K562 (cell line): Measurements from ENCODE around the gene ZFAND5. TPM values are rescaled to one million over a fixed set of nuclear protein-coding genes. Genes with fewer than 3 reads are reported as not detected.

ENCODE experiments used
- ATAC-seq: fragments of 200-7000 bp; cut with Tn5 transposase; 3 replicates; pipeline ENCODE4 v1.9.1; 2020; ENCODE audit warnings: moderate library complexity
- BruUV-seq: library from RNA; stranded (reverse); fragments of 400-500 nt; replicated peaks from 2 replicates; lab custom pipeline; 2021; lab: Mats Ljungman, UMichigan
- CTCF ChIA-PET: fragments of 300-600 bp; formaldehyde crosslinking; extraction: SDS; loops from one replicate; lab custom pipeline; 2021; ENCODE audit warnings: low intra/inter-chr PET ratio; lab: Yijun Ruan, JAX
- POLR2A ChIA-PET: fragments of 300-600, 350-650 bp; sonication (Branson Sonifier 250); formaldehyde crosslinking; extraction: SDS; loops from one replicate; lab custom pipeline; 2021; ENCODE audit warnings: antibody characterized with exemption, inconsistent platforms; lab: Yijun Ruan, JAX
- DNase-seq, 4 experiments: peaks; one replicate each; pipeline versions ENCODE4 v3.0.0 to v3.0.0-alpha.2; 2011 to 2018; ENCODE audit warnings: low spot score in 3 of 4, mixed read lengths in 3 of 4; ENCODE audit errors: extremely low read depth in 1 of 4
- FAIRE-seq: peaks from 2 replicates; lab custom pipeline; 2011; peaks lifted over from hg19 to GRCh38; lab: Jason Lieb, UNC
- H2AFZ ChIP-seq: 2 replicates; pipeline ENCODE4 v1.6.0; 2011; ENCODE audit warnings: low read depth, low read length, control low read depth, inconsistent platforms
- H3K27ac ChIP-seq: fragments of 200-600 bp; 3 replicates; pipeline ENCODE4 v1.8.0; 2011; ENCODE audit warnings: low read depth, mild to moderate bottlenecking, control low read depth, inconsistent platforms, low read length, moderate library complexity, mixed read lengths; ENCODE audit errors: extremely low read depth
- H3K27me3 ChIP-seq, 2 experiments: fragments of 300-600 bp in 1 of 2; 2 replicates in 1 of 2; 3 replicates in 1 of 2; pipeline versions ENCODE4 v1.6.0 to v1.8.0; 2011; ENCODE audit warnings: inconsistent platforms in 2 of 2, low read length in 2 of 2, mild to moderate bottlenecking in 1 of 2, mixed read lengths in 1 of 2, moderate library complexity in 1 of 2; ENCODE audit not compliant: control insufficient read depth in 2 of 2, insufficient read depth in 2 of 2
- H3K36me3 ChIP-seq: fragments of 300-600 bp; 3 replicates; pipeline ENCODE4 v1.8.0; 2011; ENCODE audit warnings: mild to moderate bottlenecking, low read length, inconsistent platforms; ENCODE audit not compliant: control insufficient read depth, insufficient read depth
- H3K4me1 ChIP-seq, 2 experiments: fragments of 200-600 bp in 1 of 2; replicated peaks in 1 of 2; 2 replicates in 1 of 2; 3 replicates in 1 of 2; pipeline versions ENCODE4 v1.5.1 to v1.8.0; 2011; ENCODE audit warnings: inconsistent platforms in 2 of 2, low read length in 2 of 2, mild to moderate bottlenecking in 1 of 2, mixed read lengths in 1 of 2, moderate library complexity in 1 of 2; ENCODE audit not compliant: control insufficient read depth in 2 of 2, insufficient read depth in 2 of 2
- H3K4me2 ChIP-seq: 2 replicates; pipeline ENCODE4 v1.6.1; 2011; ENCODE audit warnings: low read length, control low read depth, inconsistent platforms, mixed read lengths; ENCODE audit not compliant: insufficient read depth
- H3K4me3 ChIP-seq: fragments of 200-600 bp; sonication (generic), shearing (Covaris generic); 2 replicates; pipeline ENCODE4 v1.5.1; 2016; ENCODE audit warnings: control low read depth, inconsistent platforms
- H3K79me2 ChIP-seq: fragments of 200-600 bp; 3 replicates; pipeline ENCODE4 v1.8.0; 2011; ENCODE audit warnings: low read length, inconsistent platforms; ENCODE audit not compliant: control insufficient read depth, insufficient read depth
- H3K9ac ChIP-seq, 2 experiments: 2 replicates each; pipeline versions ENCODE4 v1.6.0 to v1.6.1; 2011; ENCODE audit warnings: low read depth in 2 of 2, low read length in 2 of 2, control low read depth in 1 of 2, inconsistent platforms in 1 of 2, mild to moderate bottlenecking in 1 of 2, mixed read lengths in 1 of 2; ENCODE audit not compliant: insufficient read depth in 1 of 2
- H3K9me1 ChIP-seq: one replicate; pipeline ENCODE4 v1.6.0; 2011; ENCODE audit warnings: inconsistent platforms, mild to moderate bottlenecking, low read length, moderate library complexity; ENCODE audit not compliant: control insufficient read depth, insufficient read depth
- H3K9me3 ChIP-seq: replicated peaks from 2 replicates; pipeline ENCODE4 v1.5.1; 2011; ENCODE audit warnings: low read depth, low read length, inconsistent platforms; ENCODE audit not compliant: control insufficient read depth, insufficient read depth
- H4K20me1 ChIP-seq: replicated peaks from 2 replicates; pipeline ENCODE4 v1.6.1; 2011; ENCODE audit warnings: low read length, inconsistent platforms, mixed read lengths; ENCODE audit not compliant: control insufficient read depth, insufficient read depth
- CSDE1 ChIP-seq, 2 experiments: fragments of 450-650 bp; IDR thresholded peaks; 2 replicates each; pipeline ENCODE4 v1.6.1; 2016; ENCODE audit warnings: mild to moderate bottlenecking in 1 of 2
- DDX20 ChIP-seq: fragments of 450-650 bp; IDR thresholded peaks from 2 replicates; pipeline ENCODE4 v1.6.1; 2016; ENCODE audit warnings: missing genetic modification characterization, low read depth, mild to moderate bottlenecking, missing compliant biosample characterization, moderate library complexity
- HNRNPK ChIP-seq: fragments of 200-400 bp; formaldehyde crosslinking; IDR thresholded peaks from one replicate; pipeline ENCODE4 v1.6.1; 2018; ENCODE audit warnings: mild to moderate bottlenecking, low read depth, low read length; ENCODE audit not compliant: poor library complexity, severe bottlenecking
- HNRNPUL1 ChIP-seq: fragments of 200-400 bp; formaldehyde crosslinking; IDR thresholded peaks from 2 replicates; pipeline ENCODE4 v1.6.1; 2017; ENCODE audit warnings: low read length
- IFI16 ChIP-seq: fragments of 250-450 bp; sonication (Bioruptor Pico); IDR thresholded peaks from 2 replicates; pipeline ENCODE4 v2.1.2; 2022; ENCODE audit warnings: mild to moderate bottlenecking, inconsistent platforms
- MYC ChIP-seq, 2 experiments: fragments of 250-450 bp in 1 of 2; sonication (Bioruptor Pico) in 1 of 2; IDR thresholded peaks; 2 replicates each; pipeline versions ENCODE4 v1.5.1 to v1.6.1; 2012 to 2021; ENCODE audit warnings: low read depth in 2 of 2, borderline replicate concordance in 1 of 2, improper control_type of control experiment in 1 of 2, low read length in 1 of 2, mild to moderate bottlenecking in 1 of 2, moderate library complexity in 1 of 2
- SMAD4 ChIP-seq: fragments of 250-450 bp; sonication (Bioruptor Pico); conservative IDR thresholded peaks from 2 replicates; pipeline ENCODE4 v1.8.0; 2021; ENCODE audit warnings: inconsistent platforms, mild to moderate bottlenecking, moderate library complexity
- SOX6 ChIP-seq: fragments of 450-650 bp; IDR thresholded peaks from 2 replicates; pipeline ENCODE4 v1.6.1; 2014; ENCODE audit warnings: mild to moderate bottlenecking
- THRAP3 ChIP-seq: fragments of 450-650 bp; IDR thresholded peaks from 2 replicates; pipeline ENCODE4 v1.6.1; 2016; ENCODE audit warnings: mild to moderate bottlenecking, inconsistent platforms, borderline replicate concordance
- ZNF316 ChIP-seq: fragments of 450-650 bp; IDR thresholded peaks from 2 replicates; pipeline ENCODE4 v1.6.1; 2016
- ZNF384 ChIP-seq: IDR thresholded peaks from 2 replicates; pipeline ENCODE4 v1.6.1; 2012; ENCODE audit warnings: low read depth, low read length, improper control_type of control experiment
- ZNF408 ChIP-seq: fragments of 250-450 bp; sonication (Bioruptor Pico); IDR thresholded peaks from 2 replicates; pipeline ENCODE4 v1.4.0; 2020; ENCODE audit warnings: low read depth, mild to moderate bottlenecking, moderate library complexity
- ZZZ3 ChIP-seq: fragments of 450-650 bp; IDR thresholded peaks from 2 replicates; pipeline ENCODE4 v1.6.1; 2016; ENCODE audit warnings: antibody characterized with exemption, mild to moderate bottlenecking, moderate library complexity
- WGBS: fragments of 100-300 bp; shearing (Covaris generic); methylation state at CpG from one replicate; pipeline ENCODE4 v1.1.6; 2016; ENCODE audit warnings: low coverage, mixed read lengths; ENCODE audit not compliant: insufficient coverage; ENCODE audit errors: missing lambda C conversion rate; 5-methylcytosine and 5-hydroxymethylcytosine counted together
- in situ Hi-C: fragments of 300-500 bp; cut with MboI; formaldehyde crosslinking; loops from 4 replicates; pipeline ENCODE4 v1.15.0; 2018; ENCODE audit warnings: inconsistent platforms, mixed read lengths
- intact Hi-C: fragments of 100-400 bp; cut with micrococcal nuclease; formaldehyde crosslinking; loops from 2 replicates; pipeline ENCODE4 v1.14.2; 2022
- polyA plus RNA-seq, 8 experiments: library from polyadenylated mRNA; depleted of rRNA in 4 of 8; stranded (reverse) in 5 of 8; unstranded in 3 of 8; fragments of >200 nt; fragmentation: Nextera tagmentation in 2 of 8; fragmentation: Illumina TruSeq in 1 of 8; extraction: Ambion mirVana in 2 of 8; extraction: Trizol in 1 of 8; gene quantifications; 2 replicates each; pipeline versions ENCODE4 v1.2.1 to v1.2.3, GENCODE V29; 2011 to 2014; ENCODE audit warnings: inconsistent platforms in 1 of 8, missing spikeins in 1 of 8
- total RNA-seq, 7 experiments: library from RNA; depleted of rRNA in 6 of 7; stranded (reverse); fragments of >200 nt in 6 of 7; fragmentation: Illumina TruSeq in 2 of 7; extraction: Trizol in 2 of 7; gene quantifications; 2 replicates each; pipeline versions ENCODE4 v1.2.1 to v1.2.3, GENCODE V29; 2011 to 2021; ENCODE audit warnings: low replicate concordance in 1 of 7

Gene ZFAND5
- total and polyA plus RNA-seq, 9 of the 15 experiments (the other 6 are each of a cell fraction or from before 2014, with no cell fraction given) = 12.7 to 64.2 (median 34.5) TPM

GRCh38 chr9:72315510-72316311 is 49.3 kb downstream of the ZFAND5 start:
- DNase-seq (no peak), FAIRE-seq (no peak), ATAC-seq (no peak)
- 2% methylated on average over 9 of the region's 10 CpGs for WGBS
- intact Hi-C loops (no loop called here), in situ Hi-C loops (no loop called here)
- Histone ChIP-seq H3K4me3 (no peak overlapping the region), H3K9ac (0 out of 4 replicates have a peak overlapping the region, but pooled peaks of 1 of the 2 experiments have one; percentile 9), H3K9me1 (no peaks in the 10 kb centered on the region), H3K27ac (no peak overlapping the region), H3K9me3 (no peaks in the 10 kb centered on the region), H3K4me1 (no peaks in the 10 kb centered on the region), H2AFZ (no peak overlapping the region), H4K20me1 (no peaks in the 10 kb centered on the region), H3K27me3 (peaks cover 0 to 5% of the 10 kb centered on the region in 2 experiments; a peak in 2 of 5 replicates), H3K36me3 (no peaks in the 10 kb centered on the region), H3K79me2 (no peaks in the 10 kb centered on the region), H3K4me2 (no peak overlapping the region)
- POLR2A ChIA-PET = interaction anchor here (0.5 to 1.0 kb wide), 4 partner anchors 10 to 72 kb away, joined by 3 to 5 read pairs (median 4); no protein-coding TSS in a partner anchor
- BruUV-seq = no TSS peak
- CTCF ChIA-PET = no interaction called here
- TF ChIP-seq DDX20 (tag) (no peak), CSDE1 (IDR thresholded peaks at IDR 0.05) (no peak), ZNF384 (no peak), HNRNPUL1 (no peak), ZNF316 (no peak), SOX6 (no peak), ZZZ3 (no peak), ZNF408 (CRISPR knock-in tag) (no peak), IFI16 (CRISPR knock-in tag) (no peak), MYC (IDR thresholded peaks at IDR 0.05; ENCODE audit: low read depth, low read length) (no peak), MYC (CRISPR knock-in tag; IDR thresholded peaks at IDR 0.05; ENCODE audit: borderline replicate concordance, low read depth) (no peak), SMAD4 (CRISPR knock-in tag) (no peak), HNRNPK (no peak), THRAP3 (no peak)
